ENCODE results near the gene RHBDL1. TPM values are rescaled to one million over a fixed set of nuclear protein-coding genes. Genes with fewer than 3 reads are reported as not detected.

Gene RHBDL1
- total and polyA plus RNA-seq, 9 of the 15 experiments (the other 6 are each of a cell fraction or from before 2014, with no cell fraction given): 0.03 to 5.6 (median 1.3) TPM; not detected in 1

GRCh38 chr16:726188-726437, 50.6 kb downstream of the RHBDL1 start (continued):
- TF ChIP-seq LCOR (CRISPR knock-in tag; IDR thresholded peaks at IDR 0.05) (no peak), KLF6 (CRISPR knock-in tag; IDR thresholded peaks at IDR 0.05; ENCODE audit: borderline replicate concordance) (no peak), GATAD2B (IDR thresholded peaks at IDR 0.05; ENCODE audit: borderline replicate concordance) (no peak), FOXK2 (conservative IDR thresholded peaks at IDR 0.05 in 1 of 2, IDR thresholded peaks at IDR 0.05 in 1 of 2; ENCODE audit: low read depth in 2 of 2) (no peak), ZSCAN32 (CRISPR knock-in tag; IDR thresholded peaks at IDR 0.05) (no peak), NR2F6 (CRISPR knock-in tag; IDR thresholded peaks at IDR 0.05) (no peak), RAD51 (IDR thresholded peaks at IDR 0.05; ENCODE audit: borderline replicate concordance, low read depth) (no peak), HBP1 (CRISPR knock-in tag; IDR thresholded peaks at IDR 0.05) (no peak), CCNT2 (IDR thresholded peaks at IDR 0.05; ENCODE audit: borderline replicate concordance, extremely low read depth, insufficient read length, low read depth, low read length) (no peak), ZNF23 (CRISPR knock-in tag; IDR thresholded peaks at IDR 0.05) (no peak), RBM22 (IDR thresholded peaks at IDR 0.05; ENCODE audit: low read depth, low read length, poor library complexity, severe bottlenecking) (peak; percentile 58), NFIC (IDR thresholded peaks at IDR 0.05) (no peak), FOXM1 (IDR thresholded peaks at IDR 0.05; ENCODE audit: low read depth) (no peak), FOXM1 (CRISPR knock-in tag; IDR thresholded peaks at IDR 0.05; ENCODE audit: low read depth) (no peak), MTA3 (IDR thresholded peaks at IDR 0.05; ENCODE audit: borderline replicate concordance) (no peak), MEF2A (IDR thresholded peaks at IDR 0.05; ENCODE audit: control insufficient read depth, low read depth, low read length) (no peak)
- TF ChIP-seq, protein P1, sequence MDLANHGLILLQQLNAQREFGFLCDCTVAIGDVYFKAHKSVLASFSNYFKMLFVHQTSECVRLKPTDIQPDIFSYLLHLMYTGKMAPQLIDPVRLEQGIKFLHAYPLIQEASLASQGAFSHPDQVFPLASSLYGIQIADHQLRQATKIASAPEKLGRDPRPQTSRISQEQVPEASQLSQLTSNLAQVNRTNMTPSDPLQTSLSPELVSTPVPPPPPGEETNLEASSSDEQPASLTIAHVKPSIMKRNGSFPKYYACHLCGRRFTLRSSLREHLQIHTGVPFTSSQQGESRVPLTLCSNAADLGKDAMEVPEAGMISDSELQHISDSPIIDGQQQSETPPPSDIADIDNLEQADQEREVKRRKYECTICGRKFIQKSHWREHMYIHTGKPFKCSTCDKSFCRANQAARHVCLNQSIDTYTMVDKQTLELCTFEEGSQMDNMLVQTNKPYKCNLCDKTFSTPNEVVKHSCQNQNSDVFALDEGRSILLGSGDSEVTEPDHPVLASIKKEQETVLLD (IDR thresholded peaks at IDR 0.05): no peak

Data from K562 (cell line).